ENCODE measurements around the gene GLIPR2.

- TF ChIP-seq POLR2A (IDR thresholded peaks at IDR 0.05; ENCODE audit: low read length) (no peak), GATA1 (IDR thresholded peaks at IDR 0.05; ENCODE audit: low read depth, low read length) (no peak)
Observed at GRCh38 chr9:36169708-36170107, 33.2 kb downstream of the GLIPR2 start.

Measured in erythroblast (primary cell).